LNCAP (cell line): ENCODE measurements around the gene MCF2L2.

Experiments
- CTCF ChIP-seq: fragments of 450-650 bp; IDR thresholded peaks from 2 replicates; pipeline ENCODE4 v1.5.1; 2017; ENCODE audit warnings: mild to moderate bottlenecking

MCF2L2 gene

GRCh38 chr3:183211352-183211751 lies 217.1 kb downstream of the MCF2L2 start:
- TF ChIP-seq CTCF = no peak

- TF ChIP-seq CTCF = no peak
Observed at GRCh38 chr3:183210862-183211341, 217.5 kb downstream of the MCF2L2 start.

GRCh38 chr3:183210341-183210740 lies 218.1 kb downstream of the MCF2L2 start:
- TF ChIP-seq CTCF = no peak

- no peak for TF ChIP-seq CTCF
Observed at GRCh38 chr3:183208800-183209199, 219.6 kb downstream of the MCF2L2 start.

GRCh38 chr3:183208260-183208659 lies 220.2 kb downstream of the MCF2L2 start:
- no peak for TF ChIP-seq CTCF

GRCh38 chr3:183203670-183204069 lies 224.7 kb downstream of the MCF2L2 start:
- TF ChIP-seq CTCF = no peak

- TF ChIP-seq CTCF = no peak
Observed at GRCh38 chr3:183202004-183202722, 226.3 kb downstream of the MCF2L2 start.

GRCh38 chr3:183198939-183199338 lies 229.5 kb downstream of the MCF2L2 start:
- TF ChIP-seq CTCF = no peak
